ENCODE results near the gene ABCA13.

The ABCA13 gene

DNA sequence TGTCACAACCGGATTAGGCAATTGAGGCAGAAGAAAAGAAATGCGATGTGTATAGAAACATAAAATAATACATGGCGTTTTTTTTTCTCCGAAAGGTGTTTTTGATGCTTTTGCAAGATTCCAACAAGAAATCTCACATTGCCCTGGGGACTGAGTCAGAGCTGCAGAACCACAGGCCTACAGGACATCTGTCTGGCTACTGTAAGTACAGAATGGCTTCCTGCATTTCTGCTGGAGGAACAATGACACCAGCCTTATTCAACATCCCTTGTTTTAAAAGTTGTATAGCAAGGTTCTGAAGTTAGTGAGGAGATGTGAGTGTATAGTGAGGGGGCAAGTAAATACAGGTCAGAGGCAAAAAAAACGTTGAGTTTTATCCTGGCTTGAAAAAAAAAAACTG lies 256.4 kb downstream of the ABCA13 start:
- TF ChIP-seq ZFX (IDR thresholded peaks at IDR 0.05), result no peak
- TF ChIP-seq, protein P1, sequence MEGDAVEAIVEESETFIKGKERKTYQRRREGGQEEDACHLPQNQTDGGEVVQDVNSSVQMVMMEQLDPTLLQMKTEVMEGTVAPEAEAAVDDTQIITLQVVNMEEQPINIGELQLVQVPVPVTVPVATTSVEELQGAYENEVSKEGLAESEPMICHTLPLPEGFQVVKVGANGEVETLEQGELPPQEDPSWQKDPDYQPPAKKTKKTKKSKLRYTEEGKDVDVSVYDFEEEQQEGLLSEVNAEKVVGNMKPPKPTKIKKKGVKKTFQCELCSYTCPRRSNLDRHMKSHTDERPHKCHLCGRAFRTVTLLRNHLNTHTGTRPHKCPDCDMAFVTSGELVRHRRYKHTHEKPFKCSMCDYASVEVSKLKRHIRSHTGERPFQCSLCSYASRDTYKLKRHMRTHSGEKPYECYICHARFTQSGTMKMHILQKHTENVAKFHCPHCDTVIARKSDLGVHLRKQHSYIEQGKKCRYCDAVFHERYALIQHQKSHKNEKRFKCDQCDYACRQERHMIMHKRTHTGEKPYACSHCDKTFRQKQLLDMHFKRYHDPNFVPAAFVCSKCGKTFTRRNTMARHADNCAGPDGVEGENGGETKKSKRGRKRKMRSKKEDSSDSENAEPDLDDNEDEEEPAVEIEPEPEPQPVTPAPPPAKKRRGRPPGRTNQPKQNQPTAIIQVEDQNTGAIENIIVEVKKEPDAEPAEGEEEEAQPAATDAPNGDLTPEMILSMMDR (conservative IDR thresholded peaks at IDR 0.05), result no peak
- no peak overlapping the region for H3K27ac ChIP-seq

DNA sequence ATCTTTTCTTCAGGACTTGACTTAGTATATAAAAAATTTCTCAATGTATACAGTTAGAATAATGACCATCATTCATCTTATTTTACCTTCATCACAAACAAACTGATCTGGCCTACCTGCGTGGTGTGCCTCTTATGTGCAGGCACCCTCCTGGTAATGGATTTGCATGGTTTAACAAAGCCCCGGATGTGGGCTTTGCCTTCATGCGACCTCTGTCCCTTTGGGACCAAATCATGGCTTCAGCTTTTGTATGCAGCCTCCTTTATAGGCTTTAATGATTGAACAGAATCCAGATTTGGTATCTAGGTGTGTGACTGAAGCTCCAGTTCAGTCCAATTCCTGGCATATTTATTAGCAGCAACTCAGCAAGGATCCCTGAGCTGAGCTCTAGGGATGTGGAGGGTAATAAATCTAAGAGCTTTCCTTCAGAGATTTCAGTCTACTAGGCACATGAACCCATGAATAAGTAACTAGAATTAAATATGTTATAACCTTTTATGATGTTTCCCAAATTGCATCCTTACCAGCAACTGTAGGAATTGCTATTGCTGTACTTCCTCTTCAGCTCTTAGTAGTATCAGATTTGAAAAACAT lies 256.9 kb downstream of the ABCA13 start:
- H3K27ac ChIP-seq, result no peak overlapping the region
- TF ChIP-seq, protein P1 (conservative IDR thresholded peaks at IDR 0.05), result no peak
- no peak for TF ChIP-seq ZFX (IDR thresholded peaks at IDR 0.05)

DNA sequence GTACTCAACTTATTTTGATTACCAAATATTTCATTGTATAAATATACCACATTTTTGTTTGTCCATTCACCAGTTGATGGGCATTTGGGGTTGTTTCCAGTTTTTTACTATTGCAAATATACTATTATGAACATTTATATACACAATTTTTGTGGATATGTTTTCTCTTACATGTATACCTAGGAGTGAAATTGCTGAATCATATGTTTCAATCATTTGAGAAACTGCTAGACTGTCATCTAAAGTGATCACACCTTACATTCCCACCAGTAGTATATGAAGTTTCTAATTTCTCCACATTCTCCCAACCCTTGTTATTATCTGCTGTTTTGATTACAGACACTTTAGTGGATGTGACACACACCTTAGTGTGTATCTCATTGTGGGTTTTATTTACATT lies 257.9 kb downstream of the ABCA13 start:
- no peak overlapping the region for H3K27ac ChIP-seq
- TF ChIP-seq, protein P1 (conservative IDR thresholded peaks at IDR 0.05), result no peak
- TF ChIP-seq ZFX (IDR thresholded peaks at IDR 0.05), result no peak

DNA sequence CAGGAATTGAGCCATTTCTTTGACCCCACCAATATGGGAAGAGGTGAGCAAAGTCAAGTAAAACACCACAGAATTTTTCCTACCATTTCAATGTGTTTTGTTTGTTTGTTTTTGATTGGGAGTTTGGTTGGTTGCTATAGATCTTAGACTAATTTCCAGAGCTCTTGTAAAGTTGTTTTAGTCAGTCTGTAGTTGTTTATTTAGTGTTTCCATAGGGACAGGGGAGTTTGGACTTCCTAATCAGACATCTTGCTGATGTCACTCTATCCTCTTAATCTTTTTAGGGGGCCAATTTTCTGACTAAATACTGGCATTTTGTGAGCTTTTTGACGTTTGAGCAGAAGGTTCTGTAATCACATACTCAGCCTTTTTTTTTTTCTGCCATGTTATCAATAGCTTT lies 266.9 kb downstream of the ABCA13 start:
- no peak overlapping the region for H3K27ac ChIP-seq
- TF ChIP-seq, protein P1 (conservative IDR thresholded peaks at IDR 0.05), result no peak
- TF ChIP-seq ZFX (IDR thresholded peaks at IDR 0.05), result no peak

DNA sequence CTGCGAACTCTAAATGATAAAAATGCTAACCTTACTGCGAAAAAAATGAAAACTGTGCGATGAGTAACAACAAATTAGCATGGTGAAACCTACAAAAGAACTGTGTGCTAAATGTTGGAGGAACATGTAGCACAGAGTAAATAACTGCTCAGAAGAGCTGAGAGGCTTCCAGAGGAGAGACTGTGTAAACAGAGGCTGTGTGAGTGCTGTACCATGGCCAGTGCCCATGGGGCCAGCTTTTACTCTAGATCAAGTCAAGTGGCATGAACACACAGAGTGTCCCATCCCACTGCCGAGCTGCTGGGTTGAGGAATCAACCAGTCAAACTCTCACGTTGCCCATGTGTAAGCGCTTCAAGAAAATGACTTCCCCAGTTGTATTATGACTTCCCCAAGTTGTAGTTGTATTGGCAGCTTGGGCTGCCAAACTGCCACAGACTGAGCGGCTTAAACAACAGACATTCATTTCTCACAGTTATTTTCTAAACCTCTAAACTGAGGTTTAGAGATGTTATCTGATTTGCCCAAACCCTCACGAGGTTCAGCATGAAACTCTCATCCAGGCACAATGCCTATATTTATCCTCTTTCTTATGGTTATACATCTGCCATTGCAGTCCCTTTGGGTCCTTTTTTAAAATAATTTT lies 270.7 kb downstream of the ABCA13 start:
- no peak overlapping the region for H3K27ac ChIP-seq
- TF ChIP-seq, protein P1 (conservative IDR thresholded peaks at IDR 0.05), result no peak
- no peak for TF ChIP-seq ZFX (IDR thresholded peaks at IDR 0.05)

DNA sequence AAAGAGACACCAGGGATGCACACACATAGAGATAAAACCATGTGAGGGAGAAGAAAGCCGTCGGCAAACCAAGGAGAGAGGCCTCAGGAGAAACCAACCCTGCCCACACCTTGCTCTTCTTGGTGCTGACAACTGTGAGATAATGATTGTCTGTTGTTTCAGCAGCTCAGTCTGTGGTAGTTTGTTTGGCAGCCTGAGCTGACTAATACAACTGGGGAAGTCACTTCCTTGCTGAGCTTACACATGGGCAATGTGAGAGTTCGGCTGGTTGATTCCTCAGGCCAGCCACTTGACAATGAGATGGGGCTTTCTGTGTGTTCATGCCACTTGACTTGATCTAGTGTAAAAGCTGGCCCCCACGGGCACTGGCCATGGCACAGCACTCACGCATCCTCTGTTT lies 271.8 kb downstream of the ABCA13 start:
- H3K27ac ChIP-seq, result no peak overlapping the region
- TF ChIP-seq, protein P1 (conservative IDR thresholded peaks at IDR 0.05), result no peak
- TF ChIP-seq ZFX (IDR thresholded peaks at IDR 0.05), result no peak

DNA sequence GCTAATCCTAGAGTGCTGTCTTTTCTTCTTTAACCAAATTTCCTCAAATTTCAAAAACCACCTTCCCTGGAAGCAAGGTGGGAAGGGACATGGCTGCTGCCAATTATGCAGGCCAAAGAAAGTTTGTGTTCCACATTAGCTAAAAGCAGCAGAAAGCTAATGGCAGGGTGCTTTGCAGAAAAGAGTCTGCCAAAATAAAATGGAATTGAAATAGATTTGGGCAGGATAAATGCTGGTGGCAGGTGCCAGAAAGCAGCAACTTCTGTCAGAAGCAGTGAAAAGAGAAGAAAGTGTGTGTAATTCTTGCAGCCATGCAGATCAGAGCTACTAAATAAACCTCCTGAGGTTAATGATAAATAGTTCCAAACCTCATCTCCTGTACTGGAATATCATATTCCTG lies 275.5 kb downstream of the ABCA13 start:
- no peak overlapping the region for H3K27ac ChIP-seq
- TF ChIP-seq, protein P1 (conservative IDR thresholded peaks at IDR 0.05), result no peak
- no peak for TF ChIP-seq ZFX (IDR thresholded peaks at IDR 0.05)
